Measurements from ENCODE around the gene ATP6V1E1. TPM values are rescaled to one million over a fixed set of nuclear protein-coding genes. Genes with fewer than 3 reads are reported as not detected.

ATP6V1E1 gene
- total and polyA plus RNA-seq, 9 of the 15 experiments (the other 6 are each of a cell fraction or from before 2014, with no cell fraction given), result 122 to 249 (median 179) TPM

DNA sequence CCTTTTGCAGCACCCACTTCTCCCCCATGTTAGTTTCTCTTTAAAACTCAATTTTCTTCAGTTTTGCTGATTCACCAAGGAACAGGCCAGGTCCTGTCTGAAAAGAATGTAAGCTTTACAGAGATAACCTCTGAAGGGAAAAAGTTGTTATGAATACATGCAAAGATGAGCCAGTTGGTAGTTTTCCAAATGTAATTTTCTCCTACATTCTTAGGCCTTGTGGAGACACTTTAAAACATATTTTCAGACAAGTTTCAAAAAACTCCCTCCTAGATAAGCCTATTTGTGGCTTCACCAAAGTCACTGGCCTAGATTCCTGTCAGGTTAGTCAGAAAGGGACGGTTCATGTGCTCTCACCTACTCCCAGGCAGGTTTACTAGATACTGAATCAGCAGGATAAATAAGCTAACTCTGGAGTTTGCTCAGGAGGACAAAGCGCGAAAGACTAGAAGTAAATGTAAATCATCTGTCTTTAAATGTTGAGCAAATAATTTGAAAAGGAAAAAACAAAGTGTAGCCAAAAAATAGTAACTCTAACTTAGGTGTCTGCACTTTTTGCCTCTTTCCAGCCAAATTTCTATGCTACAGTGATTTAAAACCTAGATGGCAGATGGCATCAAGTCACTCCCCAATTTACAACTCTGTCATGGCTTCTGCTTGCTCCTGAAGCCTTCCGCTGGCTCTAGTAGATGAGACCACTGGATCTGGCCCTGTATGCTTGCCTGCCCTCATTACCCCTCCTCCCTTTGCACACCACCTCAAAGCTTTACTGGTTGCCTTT is 4.9 kb upstream of the ATP6V1E1 start (continued):
- TF ChIP-seq ZFP1 (CRISPR knock-in tag; IDR thresholded peaks at IDR 0.05) (no peak), SMARCA4 (IDR thresholded peaks at IDR 0.05) (peak; percentile 82), TCF3 (CRISPR knock-in tag; IDR thresholded peaks at IDR 0.05) (peak; percentile 25; the same call in 1 of the 2 replicates), ZNF316 (IDR thresholded peaks at IDR 0.05) (peak; percentile 95), CBX2 (IDR thresholded peaks at IDR 0.05; ENCODE audit: insufficient read depth, low read length, poor library complexity, severe bottlenecking) (no peak), HNRNPLL (IDR thresholded peaks at IDR 0.05; ENCODE audit: low read depth, low read length, poor library complexity, severe bottlenecking) (no peak), ZNF445 (CRISPR knock-in tag; IDR thresholded peaks at IDR 0.05; ENCODE audit: low read depth) (no peak), BHLHE40 (IDR thresholded peaks at IDR 0.05; ENCODE audit: low read length) (no peak), PCBP1 (IDR thresholded peaks at IDR 0.05; ENCODE audit: low read depth, low read length, poor library complexity, severe bottlenecking) (no peak), ZNF133 (CRISPR knock-in tag; IDR thresholded peaks at IDR 0.05) (no peak), ZKSCAN8 (CRISPR knock-in tag; IDR thresholded peaks at IDR 0.05) (peak; percentile 69; the same call in 1 of the 2 replicates), MGA (IDR thresholded peaks at IDR 0.05) (peak; percentile 42; the same call in 1 of the 2 replicates)
- TF ChIP-seq, protein P1, sequence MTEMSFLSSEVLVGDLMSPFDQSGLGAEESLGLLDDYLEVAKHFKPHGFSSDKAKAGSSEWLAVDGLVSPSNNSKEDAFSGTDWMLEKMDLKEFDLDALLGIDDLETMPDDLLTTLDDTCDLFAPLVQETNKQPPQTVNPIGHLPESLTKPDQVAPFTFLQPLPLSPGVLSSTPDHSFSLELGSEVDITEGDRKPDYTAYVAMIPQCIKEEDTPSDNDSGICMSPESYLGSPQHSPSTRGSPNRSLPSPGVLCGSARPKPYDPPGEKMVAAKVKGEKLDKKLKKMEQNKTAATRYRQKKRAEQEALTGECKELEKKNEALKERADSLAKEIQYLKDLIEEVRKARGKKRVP (CRISPR knock-in tag; IDR thresholded peaks at IDR 0.05), result peak; percentile 72
- TF ChIP-seq, protein P2, sequence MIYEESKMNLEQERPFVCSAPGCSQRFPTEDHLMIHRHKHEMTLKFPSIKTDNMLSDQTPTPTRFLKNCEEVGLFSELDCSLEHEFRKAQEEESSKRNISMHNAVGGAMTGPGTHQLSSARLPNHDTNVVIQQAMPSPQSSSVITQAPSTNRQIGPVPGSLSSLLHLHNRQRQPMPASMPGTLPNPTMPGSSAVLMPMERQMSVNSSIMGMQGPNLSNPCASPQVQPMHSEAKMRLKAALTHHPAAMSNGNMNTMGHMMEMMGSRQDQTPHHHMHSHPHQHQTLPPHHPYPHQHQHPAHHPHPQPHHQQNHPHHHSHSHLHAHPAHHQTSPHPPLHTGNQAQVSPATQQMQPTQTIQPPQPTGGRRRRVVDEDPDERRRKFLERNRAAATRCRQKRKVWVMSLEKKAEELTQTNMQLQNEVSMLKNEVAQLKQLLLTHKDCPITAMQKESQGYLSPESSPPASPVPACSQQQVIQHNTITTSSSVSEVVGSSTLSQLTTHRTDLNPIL (CRISPR knock-in tag; IDR thresholded peaks at IDR 0.05), result no peak
